Mesenteric fat pad (tissue), 1 donor: ENCODE results near the gene TMEM63C. TPM values are rescaled to one million over a fixed set of nuclear protein-coding genes. Genes with fewer than 3 reads are reported as not detected.
"Not testable (repeated sequence)": the region's sequence is repeated elsewhere in the genome, so short reads cannot be mapped to it uniquely, and the experiment has no call there.

ENCODE experiments used
- DNase-seq: peaks from one replicate; pipeline ENCODE4 v3.0.0-alpha.2; 2020; ENCODE audit warnings: low spot score
- total RNA-seq: library from RNA; stranded (reverse); fragmentation: NEBNext Ultra II Directional; extraction: Animal tissue kit (Norgen Biotek cat#: 25700); gene quantifications from one replicate; pipeline ENCODE4 v1.2.1, GENCODE V29; 2021
- donor health status: DM: yes; HTN: yes; CAD: no.

TMEM63C gene
- total RNA-seq, 1 donor from 2014 or later: 0.51 TPM

DNA sequence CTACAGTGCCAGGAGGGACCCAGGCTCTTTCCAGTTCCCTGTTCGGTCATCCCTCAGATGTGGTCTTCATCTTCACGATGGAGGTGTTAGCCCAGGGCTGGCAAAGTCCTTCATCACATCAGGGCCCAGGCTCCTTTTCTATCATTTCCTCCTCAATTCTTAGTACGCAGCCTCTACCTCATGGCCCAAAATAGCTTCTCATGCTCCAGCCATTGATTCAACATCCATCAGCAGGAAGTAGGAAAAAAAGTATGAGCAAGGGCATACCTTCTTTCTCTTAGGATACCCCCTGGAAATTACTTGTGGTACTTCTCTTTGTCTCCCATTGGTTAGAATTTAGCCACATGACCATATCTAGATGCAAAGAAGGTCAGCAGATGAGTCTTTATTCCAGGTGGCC, 27.8 kb upstream of the TMEM63C start:
- no peak for DNase-seq

DNA sequence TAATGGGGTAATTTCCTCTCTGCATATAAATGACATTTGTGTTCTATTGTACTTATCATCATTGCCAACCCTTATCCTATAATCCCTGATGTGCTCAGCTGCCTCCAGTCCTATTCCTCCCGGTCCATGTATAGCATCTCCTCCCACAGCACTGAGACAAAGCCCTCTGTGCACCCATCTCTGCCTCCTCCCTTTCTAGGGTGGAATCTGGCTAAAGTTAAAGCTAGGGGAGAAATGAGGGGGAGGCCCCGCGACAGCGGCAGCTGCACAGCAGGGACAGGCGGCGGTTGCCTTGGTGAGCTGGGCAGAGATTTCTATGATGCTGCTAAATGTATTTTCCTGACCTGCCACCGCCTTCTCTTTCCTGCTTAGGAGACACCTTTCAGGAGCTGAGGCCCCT, 27.2 kb upstream of the TMEM63C start:
- no peak for DNase-seq

- DNase-seq: no peak
Observed at GRCh38 chr14:77155083-77155482, 26.5 kb upstream of the TMEM63C start.

DNA sequence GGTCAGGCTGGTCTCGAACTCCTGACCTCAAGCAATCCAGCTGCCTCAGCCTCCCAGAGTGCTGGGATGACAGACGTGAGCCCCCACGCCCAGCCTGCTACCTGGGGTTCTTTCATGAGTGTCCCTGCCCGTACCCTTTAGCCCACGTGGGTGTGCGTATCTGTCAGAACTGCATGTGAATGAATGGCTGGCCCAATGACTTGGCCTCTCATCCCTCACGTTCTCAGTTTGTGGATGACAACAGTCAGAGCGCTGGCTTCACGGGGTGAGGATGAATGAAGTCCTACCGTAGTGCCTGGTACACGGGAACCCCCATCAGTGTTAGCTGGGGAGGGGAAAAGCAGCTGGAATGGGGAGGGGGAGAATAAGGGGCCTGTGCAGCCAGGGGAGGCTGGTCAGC, 23.9 kb upstream of the TMEM63C start:
- no peak for DNase-seq

DNA sequence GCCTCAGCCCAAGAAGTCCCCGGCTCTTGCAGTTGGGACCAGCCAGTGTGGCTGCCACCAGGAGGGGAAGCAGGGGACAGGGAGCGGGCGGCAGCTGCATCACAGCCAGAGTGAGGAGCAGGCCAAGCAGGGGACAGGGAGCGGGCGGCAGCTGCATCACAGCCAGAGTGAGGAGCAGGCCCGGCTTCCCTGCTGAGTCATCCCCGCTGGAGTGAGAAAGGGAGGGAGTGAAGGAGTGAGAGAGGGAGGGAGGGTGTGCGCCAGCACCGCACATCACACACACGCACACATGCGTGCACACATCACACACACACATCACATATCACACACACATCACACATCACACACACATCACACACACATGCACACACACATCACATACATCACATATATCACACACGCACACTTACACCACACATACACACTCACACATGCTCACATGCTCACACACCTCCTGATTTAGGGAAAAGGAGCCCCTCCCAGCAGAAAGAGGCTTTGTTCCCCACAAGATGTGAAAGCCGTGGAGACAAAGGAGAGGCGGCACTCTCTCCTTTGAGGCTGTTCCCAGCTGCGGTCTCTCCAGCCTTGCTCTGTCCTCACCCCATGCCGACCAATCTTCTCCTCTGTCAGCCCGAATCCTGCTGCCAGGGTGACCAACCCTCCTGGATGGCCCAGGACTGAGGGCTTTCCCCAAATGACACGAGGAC, 23.3 kb upstream of the TMEM63C start:
- no peak for DNase-seq

DNA sequence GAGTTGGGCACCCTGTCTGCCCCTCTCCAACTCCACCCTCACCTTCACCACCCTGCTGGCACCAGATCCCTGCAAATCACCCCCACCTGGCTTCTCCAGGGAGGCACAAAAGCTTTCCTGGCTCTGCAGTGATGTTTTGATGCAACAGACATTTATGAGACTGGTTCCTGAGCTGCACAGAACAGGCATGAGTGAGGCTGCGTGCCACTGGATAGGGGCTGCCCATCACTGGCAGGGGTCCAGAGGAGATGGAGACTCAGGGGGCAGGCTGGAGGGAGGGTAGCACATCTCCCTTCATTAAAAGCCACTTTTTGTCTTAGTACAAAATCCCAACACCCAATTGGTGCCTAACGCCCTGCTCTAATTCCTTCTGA, 22.7 kb upstream of the TMEM63C start:
- no peak for DNase-seq

GRCh38 chr14:77161011-77161410, 20.6 kb upstream of the TMEM63C start:
- DNase-seq: no peak

DNA sequence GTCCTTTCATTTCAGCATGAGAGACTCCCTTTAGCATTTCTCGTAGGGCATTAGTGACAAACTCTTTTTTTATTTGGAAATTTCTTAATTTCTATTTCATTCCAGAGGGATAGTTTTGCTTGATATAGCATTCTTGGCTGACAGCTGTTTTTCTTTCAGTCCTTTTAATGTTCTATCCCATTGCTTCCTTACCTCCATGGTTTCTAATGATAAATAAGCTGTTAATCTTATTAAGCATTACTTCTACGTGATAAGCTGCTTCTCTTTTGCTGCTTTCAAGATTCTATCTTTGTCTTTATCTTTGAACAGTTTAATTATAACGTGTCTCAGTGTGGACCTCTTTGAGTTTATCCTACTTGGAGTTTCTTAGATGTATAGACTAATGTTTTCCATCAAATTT, 11.6 kb upstream of the TMEM63C start:
- no peak for DNase-seq

GRCh38 chr14:77172916-77173315, 8.7 kb upstream of the TMEM63C start:
- DNase-seq: no peak

GRCh38 chr14:77173911-77174617, 7.5 kb upstream of the TMEM63C start:
- not testable (repeated sequence) for DNase-seq

GRCh38 chr14:77175843-77176242, 5.8 kb upstream of the TMEM63C start:
- no peak for DNase-seq

DNA sequence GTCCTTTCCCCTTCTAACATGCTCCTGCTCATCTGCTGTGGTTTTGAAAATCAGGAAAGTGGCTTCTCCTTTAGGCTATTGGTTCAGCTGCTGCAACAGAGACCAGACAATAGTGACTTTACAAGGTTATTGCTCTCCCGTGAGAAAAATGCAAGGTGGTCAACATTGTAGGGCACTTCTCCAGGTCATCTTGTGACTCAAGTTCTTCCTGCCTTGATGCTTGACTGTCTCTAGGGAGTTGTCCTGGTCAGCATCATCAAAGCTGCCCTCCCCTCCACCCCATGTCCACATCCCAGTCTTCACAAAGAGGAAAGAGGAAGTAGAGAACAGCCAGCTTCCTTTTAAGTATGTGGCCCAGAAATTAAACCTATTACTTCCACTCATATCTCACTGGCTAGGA, 3.9 kb upstream of the TMEM63C start:
- no peak for DNase-seq

DNA sequence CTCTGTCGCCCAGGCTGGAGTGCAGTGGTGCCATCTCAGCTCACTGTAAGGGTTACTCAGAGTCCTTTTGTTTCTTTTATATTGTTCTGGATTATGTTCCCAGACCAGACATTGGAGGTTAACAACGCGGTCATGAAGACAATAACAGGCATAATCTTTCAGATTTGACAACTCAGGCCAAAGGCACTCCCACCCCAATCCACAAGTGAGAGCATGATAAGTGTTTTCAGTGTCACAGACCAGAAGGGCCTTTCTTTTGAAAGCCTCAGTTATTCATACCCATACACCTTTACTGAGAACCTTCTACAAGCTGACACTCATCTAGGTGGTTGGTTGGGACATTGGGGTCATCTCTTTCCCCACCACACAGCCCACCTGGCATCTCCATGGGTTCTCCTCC, 2.9 kb upstream of the TMEM63C start:
- DNase-seq: no peak

- DNase-seq: no peak
Observed at GRCh38 chr14:77180726-77181602, 634 bp upstream of the TMEM63C start.

DNA sequence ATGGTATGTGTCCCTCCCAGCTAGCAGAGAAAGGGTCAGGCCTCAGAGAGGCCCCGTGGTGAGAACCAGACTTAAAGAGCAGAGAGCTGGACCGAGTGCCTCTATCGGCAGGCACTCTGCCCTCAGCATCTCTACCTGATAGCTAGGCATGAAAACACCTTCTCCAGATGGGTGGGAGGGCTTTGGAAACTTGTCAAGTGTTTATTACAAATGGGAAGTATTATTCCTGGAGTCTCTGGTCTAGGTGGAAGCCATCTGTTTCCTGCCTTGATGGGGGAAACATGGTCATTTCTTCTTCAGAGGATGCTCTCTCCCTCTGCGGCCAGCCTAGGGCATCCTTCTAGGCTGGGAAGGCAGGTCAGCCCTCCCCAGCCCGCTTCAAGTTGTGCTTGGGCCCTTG, 2.3 kb downstream of the TMEM63C start:
- no peak for DNase-seq

- no peak for DNase-seq
Observed at GRCh38 chr14:77184396-77185092, 2.9 kb downstream of the TMEM63C start.

- no peak for DNase-seq
Observed at GRCh38 chr14:77185093-77185465, 3.5 kb downstream of the TMEM63C start.

DNA sequence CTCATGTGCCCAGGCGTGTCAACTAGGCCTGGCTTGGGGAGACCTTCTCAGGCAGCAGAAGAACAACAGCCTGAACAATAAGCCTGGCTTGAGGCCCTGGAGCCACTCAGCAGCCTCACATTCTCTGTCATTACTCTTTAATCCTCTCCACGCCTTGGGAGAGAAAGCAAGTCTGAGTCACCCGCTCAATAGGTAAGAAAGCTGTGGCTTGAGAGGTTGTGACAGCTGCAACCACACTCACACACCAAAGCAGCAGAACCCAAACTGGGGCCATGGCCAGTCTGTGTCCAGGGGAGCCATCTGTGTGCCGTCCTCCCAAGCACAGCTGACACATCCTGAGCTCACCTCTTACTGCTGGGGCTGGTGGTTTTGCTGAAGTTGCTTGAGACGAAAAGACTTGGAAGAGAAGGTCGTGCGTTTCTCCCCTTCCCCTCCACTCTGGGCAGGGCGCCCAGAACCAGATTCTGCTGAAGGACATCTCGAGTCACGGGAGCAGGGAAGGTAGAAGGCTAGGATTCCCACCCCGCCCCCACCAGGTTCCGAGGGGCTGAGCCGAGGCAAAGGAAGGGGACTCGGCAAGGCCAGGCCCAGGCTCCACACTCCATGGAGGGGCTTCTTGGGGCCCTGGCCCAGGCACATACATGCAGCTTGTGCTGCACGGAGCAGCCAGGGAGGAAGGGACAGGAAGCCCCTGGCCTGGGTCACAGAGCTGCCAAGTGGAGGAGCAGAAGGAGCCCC, 5.5 kb downstream of the TMEM63C start:
- DNase-seq: no peak

GRCh38 chr14:77187649-77188012, 6.0 kb downstream of the TMEM63C start:
- DNase-seq: no peak

DNA sequence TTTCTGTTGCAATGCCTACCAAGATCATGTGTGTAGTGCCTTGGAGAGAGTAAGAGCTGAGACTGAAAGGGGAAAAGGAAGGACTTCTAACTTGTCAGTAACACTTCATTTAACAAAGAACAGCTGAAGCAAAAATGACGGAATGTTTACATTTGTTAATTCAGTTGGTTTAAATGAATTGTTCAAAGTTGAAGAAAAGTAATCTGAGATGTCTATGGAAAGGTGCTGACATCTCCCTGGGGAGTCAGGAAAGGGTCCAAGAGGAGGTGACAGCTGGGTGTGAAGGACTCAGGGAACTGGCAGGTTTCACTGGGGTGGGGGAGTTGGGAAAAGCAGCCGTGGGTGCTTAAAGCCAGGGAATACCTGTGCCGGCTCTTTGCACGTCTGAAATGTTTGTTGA, 7.9 kb downstream of the TMEM63C start:
- no peak for DNase-seq

- DNase-seq: no peak
Observed at GRCh38 chr14:77190977-77191376, 9.4 kb downstream of the TMEM63C start.
